ENCODE measurements around the gene SETD2. TPM values are rescaled to one million over a fixed set of nuclear protein-coding genes. Genes with fewer than 3 reads are reported as not detected.

SETD2 gene
- total and polyA plus RNA-seq, 7 donors, result 12.0 to 72.6 (median 52.3) TPM

- H3K4me3 ChIP-seq, result no peak overlapping the region
- no peak overlapping the region for H3K27ac ChIP-seq
- no peaks in the 10 kb centered on the region for H3K9me3 ChIP-seq
- no peak for TF ChIP-seq CTCF (IDR thresholded peaks at IDR 0.05)
- no peak for TF ChIP-seq POLR2A (IDR thresholded peaks at IDR 0.05)
- no peak for TF ChIP-seq POLR2AphosphoS5 (IDR thresholded peaks at IDR 0.05)
- TF ChIP-seq EP300 (IDR thresholded peaks at IDR 0.05), result no peak
- WGBS, 2 donors, result 96 to 98% methylated on average over 2 of the region's 2 CpGs
- no peaks in the 10 kb centered on the region for H3K27me3 ChIP-seq
- H3K4me1 ChIP-seq, result peaks cover 0 to 7% (median 0%) of the 10 kb centered on the region in 4 donors
- peaks cover 8 to 78% (median 27%) of the 10 kb centered on the region in 4 donors for H3K36me3 ChIP-seq
- intact Hi-C loops (cut with DNase I), result no loop called here
- DNase-seq, result no peak
Measured at GRCh38 chr3:47112997-47113396, 50.9 kb downstream of the SETD2 start.

GRCh38 chr3:47109393-47109792, 54.5 kb downstream of the SETD2 start:
- H3K27me3 ChIP-seq, result no peaks in the 10 kb centered on the region
- intact Hi-C loops (cut with DNase I), result no loop called here
- peaks cover 8 to 71% (median 20%) of the 10 kb centered on the region in 4 donors for H3K36me3 ChIP-seq
- H3K4me1 ChIP-seq, result peaks cover 0 to 7% (median 0%) of the 10 kb centered on the region in 4 donors
- no peak overlapping the region for H3K27ac ChIP-seq
- TF ChIP-seq CTCF (IDR thresholded peaks at IDR 0.05) (no peak), POLR2AphosphoS5 (IDR thresholded peaks at IDR 0.05) (no peak), POLR2A (IDR thresholded peaks at IDR 0.05) (no peak), EP300 (IDR thresholded peaks at IDR 0.05) (no peak)
- 96% methylated on average over 9 of the region's 9 CpGs for WGBS, 2 donors
- no peaks in the 10 kb centered on the region for H3K9me3 ChIP-seq
- no peak overlapping the region for H3K4me3 ChIP-seq
- no peak for DNase-seq

- Histone ChIP-seq H3K36me3 (peaks cover under 1 to 69% (median 15%) of the 10 kb centered on the region in 4 donors), H3K27me3 (no peaks in the 10 kb centered on the region), H3K4me3 (no peak overlapping the region), H3K27ac (no peak overlapping the region), H3K4me1 (peaks cover 0 to 7% (median 0%) of the 10 kb centered on the region in 4 donors), H3K9me3 (no peaks in the 10 kb centered on the region)
- no peak for DNase-seq
- intact Hi-C loops (cut with DNase I), result no loop called here
- WGBS, 2 donors, result 88 to 89% methylated on average over 1 of the region's 1 CpG
- TF ChIP-seq EP300 (IDR thresholded peaks at IDR 0.05) (no peak), CTCF (IDR thresholded peaks at IDR 0.05) (no peak), POLR2A (IDR thresholded peaks at IDR 0.05) (no peak), POLR2AphosphoS5 (IDR thresholded peaks at IDR 0.05) (no peak)
Measured at GRCh38 chr3:47108546-47108945, 55.4 kb downstream of the SETD2 start.

- no peak for DNase-seq
- H3K36me3 ChIP-seq, result peaks cover 0 to 65% (median 4%) of the 10 kb centered on the region in 4 donors
- H3K27me3 ChIP-seq, result no peaks in the 10 kb centered on the region
- H3K9me3 ChIP-seq, result no peaks in the 10 kb centered on the region
- no peak overlapping the region for H3K27ac ChIP-seq
- H3K4me1 ChIP-seq, result peaks cover 0 to 7% (median 0%) of the 10 kb centered on the region in 4 donors
- H3K4me3 ChIP-seq, result no peak overlapping the region
- intact Hi-C loops (cut with DNase I), result no loop called here
- TF ChIP-seq POLR2A (IDR thresholded peaks at IDR 0.05) (no peak), EP300 (IDR thresholded peaks at IDR 0.05) (no peak), CTCF (IDR thresholded peaks at IDR 0.05) (no peak), POLR2AphosphoS5 (IDR thresholded peaks at IDR 0.05) (no peak)
Measured at GRCh38 chr3:47104259-47104658, 59.7 kb downstream of the SETD2 start.

GRCh38 chr3:47103619-47104018, 60.3 kb downstream of the SETD2 start:
- H3K27me3 ChIP-seq, result no peaks in the 10 kb centered on the region
- no peak overlapping the region for H3K4me3 ChIP-seq
- H3K36me3 ChIP-seq, result peaks cover 0 to 65% (median 4%) of the 10 kb centered on the region in 4 donors
- no peak for TF ChIP-seq CTCF (IDR thresholded peaks at IDR 0.05)
- no peak for TF ChIP-seq EP300 (IDR thresholded peaks at IDR 0.05)
- no peak for TF ChIP-seq POLR2A (IDR thresholded peaks at IDR 0.05)
- TF ChIP-seq POLR2AphosphoS5 (IDR thresholded peaks at IDR 0.05), result no peak
- intact Hi-C loops (cut with DNase I), result no loop called here
- DNase-seq, result no peak
- peaks cover 0 to 5% (median 1%) of the 10 kb centered on the region in 4 donors for H3K4me1 ChIP-seq
- 53 to 57% methylated on average over 2 of the region's 2 CpGs for WGBS, 2 donors
- H3K9me3 ChIP-seq, result no peaks in the 10 kb centered on the region
- H3K27ac ChIP-seq, result no peak overlapping the region

All from sigmoid colon (tissue), 7 donors.